ENCODE data around the gene TNS1. TPM values are rescaled to one million over a fixed set of nuclear protein-coding genes. Genes with fewer than 3 reads are reported as not detected.

Gene TNS1
- total RNA-seq, 2 donors from 2014 or later: 20.6 to 164 TPM

GRCh38 chr2:217954051-217954450, 48.7 kb downstream of the TNS1 start:
- intact Hi-C loops (cut with DNase I): no loop called here
- Histone ChIP-seq H3K9me3 (no peaks in the 10 kb centered on the region), H3K27ac (peak overlapping the region; percentile 3), H3K9ac (ENCODE audit: low read depth in 2 of 2, low read length in 2 of 2) (no peak overlapping the region), H3K36me3 (no peaks in the 10 kb centered on the region), H3K27me3 (no peaks in the 10 kb centered on the region), H3K4me1 (no peaks in the 10 kb centered on the region), H3K4me3 (no peak overlapping the region)
- no peak for TF ChIP-seq CTCF (IDR thresholded peaks at IDR 0.05)
- no peak for DNase-seq

GRCh38 chr2:217953531-217953932, 49.3 kb downstream of the TNS1 start:
- DNase-seq: no peak
- no peaks in the 10 kb centered on the region for H3K4me1 ChIP-seq
- TF ChIP-seq CTCF (IDR thresholded peaks at IDR 0.05): no peak
- no peaks in the 10 kb centered on the region for H3K9me3 ChIP-seq
- no peaks in the 10 kb centered on the region for H3K36me3 ChIP-seq
- H3K4me3 ChIP-seq: no peak overlapping the region
- H3K9ac ChIP-seq (ENCODE audit: low read depth in 2 of 2, low read length in 2 of 2): no peak overlapping the region
- intact Hi-C loops (cut with DNase I): no loop called here
- H3K27ac ChIP-seq: peak overlapping the region; percentile 3
- no peaks in the 10 kb centered on the region for H3K27me3 ChIP-seq

GRCh38 chr2:217953011-217953481, 49.7 kb downstream of the TNS1 start:
- intact Hi-C loops (cut with DNase I): no loop called here
- Histone ChIP-seq H3K4me3 (no peak overlapping the region), H3K27ac (no peak overlapping the region), H3K4me1 (no peaks in the 10 kb centered on the region), H3K9me3 (no peaks in the 10 kb centered on the region), H3K9ac (ENCODE audit: low read depth in 2 of 2, low read length in 2 of 2) (no peak overlapping the region), H3K36me3 (no peaks in the 10 kb centered on the region), H3K27me3 (no peaks in the 10 kb centered on the region)
- TF ChIP-seq CTCF (IDR thresholded peaks at IDR 0.05): no peak
- no peak for DNase-seq

- TF ChIP-seq CTCF (IDR thresholded peaks at IDR 0.05): no peak
- Histone ChIP-seq H3K27ac (no peak overlapping the region), H3K36me3 (no peaks in the 10 kb centered on the region), H3K9ac (ENCODE audit: low read depth in 2 of 2, low read length in 2 of 2) (no peak overlapping the region), H3K27me3 (no peaks in the 10 kb centered on the region), H3K4me3 (no peak overlapping the region), H3K9me3 (no peaks in the 10 kb centered on the region), H3K4me1 (no peaks in the 10 kb centered on the region)
- intact Hi-C loops (cut with DNase I): no loop called here
- DNase-seq: no peak
Measured at GRCh38 chr2:217952409-217952808, 50.4 kb downstream of the TNS1 start.

- H3K27me3 ChIP-seq: no peaks in the 10 kb centered on the region
- no peak overlapping the region for H3K9ac ChIP-seq (ENCODE audit: low read depth in 2 of 2, low read length in 2 of 2)
- DNase-seq: no peak
- H3K4me1 ChIP-seq: no peaks in the 10 kb centered on the region
- H3K9me3 ChIP-seq: no peaks in the 10 kb centered on the region
- H3K27ac ChIP-seq: no peak overlapping the region
- no peak for TF ChIP-seq CTCF (IDR thresholded peaks at IDR 0.05)
- no peak overlapping the region for H3K4me3 ChIP-seq
- intact Hi-C loops (cut with DNase I): no loop called here
- no peaks in the 10 kb centered on the region for H3K36me3 ChIP-seq
Measured at GRCh38 chr2:217951521-217952247, 51.1 kb downstream of the TNS1 start.

Data from colonic mucosa (tissue), 4 donors.